Measurements from ENCODE around the gene PPP1CA.
A peak's percentile ranks its signal among the peaks of the same experiment; 100 is the strongest.
"Not testable (repeated sequence)": the region's sequence is repeated elsewhere in the genome, so short reads cannot be mapped to it uniquely, and the experiment has no call there.

Gene PPP1CA

DNA sequence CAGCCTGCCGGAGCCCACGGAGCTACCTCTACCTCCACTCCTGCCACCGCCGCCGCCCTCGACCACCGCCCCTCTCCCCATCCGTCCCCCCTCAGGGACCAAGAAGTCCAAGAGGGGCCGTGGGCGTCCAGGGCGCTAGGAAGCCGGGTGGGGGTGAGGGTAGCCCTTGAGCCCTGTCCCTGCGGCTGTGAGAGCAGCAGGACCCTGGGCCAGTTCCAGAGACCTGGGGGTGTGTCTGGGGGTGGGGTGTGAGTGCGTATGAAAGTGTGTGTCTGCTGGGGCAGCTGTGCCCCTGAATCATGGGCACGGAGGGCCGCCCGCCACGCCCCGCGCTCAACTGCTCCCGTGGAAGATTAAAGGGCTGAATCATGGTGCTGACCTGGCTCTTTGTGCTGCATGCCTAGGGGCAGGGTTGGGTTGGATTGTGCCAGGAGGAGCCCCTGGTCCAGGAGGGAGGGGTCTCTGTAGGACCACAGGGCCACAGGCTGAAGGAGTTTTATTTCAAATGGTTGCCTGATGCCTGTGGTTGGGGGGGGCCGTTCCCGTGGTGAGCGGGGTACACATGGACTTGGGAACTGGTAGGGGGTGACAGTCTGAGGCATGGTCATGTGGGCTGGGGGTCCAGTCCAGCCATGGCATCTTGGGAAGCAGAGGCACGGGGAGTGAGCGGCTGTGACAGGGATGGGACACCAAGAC lies 33.5 kb upstream of the PPP1CA start:
- no peak for DNase-seq (ENCODE audit: low read depth in 3 of 3)

DNA sequence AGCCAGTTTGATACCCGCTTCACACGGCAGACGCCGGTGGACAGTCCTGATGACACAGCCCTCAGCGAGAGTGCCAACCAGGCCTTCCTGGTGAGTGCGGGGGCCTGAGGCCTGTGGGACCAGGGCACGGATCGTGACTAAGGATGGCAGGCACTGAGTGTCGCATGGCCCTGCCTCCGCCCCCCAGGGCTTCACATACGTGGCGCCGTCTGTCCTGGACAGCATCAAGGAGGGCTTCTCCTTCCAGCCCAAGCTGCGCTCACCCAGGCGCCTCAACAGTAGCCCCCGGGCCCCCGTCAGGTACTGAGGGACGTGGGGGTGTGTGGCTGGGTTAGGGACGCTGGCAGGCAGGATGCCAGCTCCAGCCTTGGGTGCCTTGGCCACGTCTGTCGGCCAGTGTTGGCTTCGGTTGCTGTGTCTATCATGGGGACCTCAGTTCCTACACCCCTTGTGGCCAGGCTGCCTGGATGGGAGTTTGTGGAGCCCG lies 32.8 kb upstream of the PPP1CA start:
- no peak for DNase-seq (ENCODE audit: low read depth in 3 of 3)

GRCh38 chr11:67433536-67434394 lies 32.1 kb upstream of the PPP1CA start:
- no peak for DNase-seq (ENCODE audit: low read depth in 3 of 3)

GRCh38 chr11:67432655-67433349 lies 31.1 kb upstream of the PPP1CA start:
- no peak for DNase-seq (ENCODE audit: low read depth in 3 of 3)

GRCh38 chr11:67431346-67432249 lies 29.9 kb upstream of the PPP1CA start:
- DNase-seq (ENCODE audit: low read depth in 3 of 3): no peak

- no peak for DNase-seq (ENCODE audit: low read depth in 3 of 3)
These were observed 28.1 kb upstream of the PPP1CA start for GRCh38 chr11:67429722-67430121.

DNA sequence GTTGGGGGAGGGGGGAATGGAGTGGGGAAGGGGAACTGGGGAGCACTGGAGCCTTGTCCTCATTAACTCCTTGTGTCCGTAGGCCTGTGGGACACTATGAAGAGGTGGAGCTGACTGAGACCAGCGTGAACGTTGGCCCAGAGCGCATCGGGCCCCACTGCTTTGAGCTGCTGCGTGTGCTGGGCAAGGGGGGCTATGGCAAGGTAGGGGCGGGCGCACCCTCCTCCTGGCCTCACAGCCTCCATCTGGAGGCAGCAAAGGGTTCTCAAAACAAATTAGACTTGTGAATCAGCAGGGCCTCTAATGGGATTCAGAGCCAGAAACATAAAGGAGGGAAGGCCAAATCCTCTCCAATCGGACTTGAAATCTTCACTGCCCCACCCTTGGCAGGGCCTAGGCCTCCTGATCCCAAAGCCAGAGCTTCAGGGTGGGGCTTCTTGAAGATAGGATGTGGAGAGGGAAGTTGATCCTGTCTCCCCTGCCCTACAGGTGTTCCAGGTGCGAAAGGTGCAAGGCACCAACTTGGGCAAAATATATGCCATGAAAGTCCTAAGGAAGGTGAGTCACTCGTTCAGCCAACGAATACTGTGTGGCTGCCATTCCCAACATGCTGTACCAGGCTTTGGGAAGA lies 27.5 kb upstream of the PPP1CA start:
- no peak for DNase-seq (ENCODE audit: low read depth in 3 of 3)

GRCh38 chr11:67428052-67429001 lies 26.7 kb upstream of the PPP1CA start, which contains the start of gene RPS6KB2:
RPS6KB2 (plus strand) TSS chr11:67428494; CDS start chr11:67428546, 52 bp downstream.
- DNase-seq (ENCODE audit: low read depth in 3 of 3): peak; percentile 99 to 100 (median 99)

DNA sequence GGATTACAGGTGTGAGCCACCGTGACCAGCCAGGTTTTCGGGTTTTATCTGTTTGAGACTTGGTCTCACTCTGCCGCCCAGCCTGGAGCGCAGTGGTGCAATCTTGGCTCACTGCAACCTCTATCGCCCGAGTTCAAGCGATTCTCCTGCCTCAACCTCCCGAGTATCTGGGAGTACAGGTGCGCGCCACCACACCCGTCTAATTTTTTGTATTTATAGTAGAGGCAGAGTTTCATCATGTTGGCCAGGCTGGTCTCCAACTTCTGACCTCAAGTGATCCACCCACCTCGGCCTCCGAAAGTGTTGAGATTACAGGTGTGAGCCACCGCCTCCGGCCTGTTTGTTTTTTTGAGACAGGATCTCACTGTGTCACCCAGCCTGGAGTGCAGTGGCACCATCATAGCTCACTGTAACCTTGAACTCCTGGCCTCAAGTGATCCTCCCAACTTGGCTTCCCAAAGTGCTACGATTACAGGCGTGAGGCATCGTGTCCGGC lies 25.8 kb upstream of the PPP1CA start:
- not testable (repeated sequence) for DNase-seq (ENCODE audit: low read depth in 3 of 3)

- no peak for DNase-seq (ENCODE audit: low read depth in 3 of 3)
These were observed 22.4 kb upstream of the PPP1CA start for GRCh38 chr11:67423891-67424613.

GRCh38 chr11:67423466-67423865 lies 21.8 kb upstream of the PPP1CA start:
- DNase-seq (ENCODE audit: low read depth in 3 of 3): no peak

GRCh38 chr11:67422891-67423290 lies 21.2 kb upstream of the PPP1CA start:
- no peak for DNase-seq (ENCODE audit: low read depth in 3 of 3)

GRCh38 chr11:67421430-67422031 lies 19.9 kb upstream of the PPP1CA start:
- no peak for DNase-seq (ENCODE audit: low read depth in 3 of 3)

DNA sequence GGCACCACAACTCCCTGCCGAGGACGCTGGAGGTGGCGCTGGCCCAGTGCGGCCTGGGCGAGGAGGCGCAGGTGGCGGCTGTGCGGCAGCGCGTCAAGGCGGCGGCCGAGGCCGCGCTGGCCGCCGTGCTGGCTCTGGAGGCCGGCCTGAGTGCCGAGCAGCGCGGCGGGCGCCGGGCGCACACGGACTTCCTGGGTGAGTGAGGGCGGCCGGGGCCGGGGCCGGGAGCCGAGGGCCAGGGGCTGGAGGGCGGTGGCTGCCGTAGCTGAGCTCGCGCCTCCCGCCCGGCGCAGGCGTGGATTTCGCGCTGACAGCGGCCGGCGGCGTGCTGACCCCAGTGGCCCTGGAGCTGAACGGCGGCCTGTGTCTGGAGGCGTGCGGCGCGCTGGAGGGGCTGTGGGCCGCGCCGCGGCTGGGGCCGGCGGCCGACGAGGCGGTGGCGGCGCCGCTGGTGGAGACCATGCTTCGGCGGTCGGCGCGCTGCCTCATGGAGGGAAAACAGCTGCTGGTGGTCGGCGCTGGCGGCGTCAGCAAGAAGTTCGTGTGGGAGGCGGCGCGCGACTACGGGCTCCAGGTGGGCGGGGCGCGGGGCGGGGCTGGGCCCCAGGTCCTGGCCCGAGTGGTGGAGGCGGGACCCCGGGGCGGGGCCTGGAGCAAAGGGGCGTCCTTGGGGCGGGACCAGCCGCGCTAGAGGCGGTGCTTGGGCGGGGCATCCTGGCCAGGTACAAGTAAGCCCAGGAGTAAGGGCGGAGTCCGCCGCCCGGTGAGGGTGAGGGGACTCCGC lies 19.2 kb upstream of the PPP1CA start:
- DNase-seq (ENCODE audit: low read depth in 3 of 3): peak; percentile 96 to 99 (median 98)

DNA sequence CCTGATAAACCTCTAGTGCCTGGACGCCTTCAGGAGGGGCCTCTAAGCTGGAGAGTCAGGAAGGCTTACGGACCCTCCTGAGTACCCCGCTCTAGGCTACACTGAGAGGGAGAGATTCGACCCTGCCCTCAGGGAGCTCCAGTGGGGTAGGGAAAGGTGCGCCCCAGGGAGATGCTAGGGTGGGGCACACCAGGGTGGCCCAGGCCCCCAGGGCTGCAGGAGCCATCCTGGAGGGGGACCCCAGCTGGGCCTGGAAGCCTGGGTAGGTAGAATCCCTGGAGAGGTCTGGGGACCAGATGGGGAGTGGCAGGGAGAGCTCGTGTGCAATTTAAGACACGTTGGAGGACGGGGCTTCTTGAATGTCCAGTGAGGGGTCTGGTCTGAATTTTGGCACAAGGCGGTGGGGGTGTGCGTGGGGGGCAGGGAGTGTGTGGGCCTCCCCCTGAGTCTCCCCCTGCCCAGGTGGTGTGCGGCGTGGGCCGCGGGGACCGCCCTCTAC lies 18.5 kb upstream of the PPP1CA start:
- no peak for DNase-seq (ENCODE audit: low read depth in 3 of 3)

GRCh38 chr11:67419325-67420049 lies 17.8 kb upstream of the PPP1CA start:
- DNase-seq (ENCODE audit: low read depth in 3 of 3): no peak

All from stimulated activated CD4-positive, alpha-beta T cell treated with anti-CD3 and anti-CD28 coated beads, TNF-alpha, amount 100 ng/mL, for 24 hours (primary cell).